GM13977 (cell line): ENCODE measurements around the gene KNOP1.

Experiments used
- DNase-seq: peaks from one replicate; pipeline ENCODE4 v3.0.0; 2012; ENCODE audit warnings: low spot score
- CTCF ChIP-seq: IDR thresholded peaks from 2 replicates; pipeline ENCODE4 v1.5.1; 2012; ENCODE audit warnings: mild to moderate bottlenecking, control low read depth; ENCODE audit not compliant: insufficient read depth; ENCODE audit errors: extremely low read depth, missing control alignments
- in situ Hi-C: fragments of 300-500 bp; cut with MboI; formaldehyde crosslinking; loops from one replicate; pipeline ENCODE4 v1.12.0; 2022; ENCODE audit warnings: low sequenced_read_pairs, low pct_unique_long_range_greater_than_20kb, mixed read lengths, inconsistent platforms; ENCODE audit not compliant: unreplicated experiment

KNOP1 gene

GRCh38 chr16:19713697-19714096 is 4.3 kb downstream of the KNOP1 start:
- no peak for TF ChIP-seq CTCF
- in situ Hi-C loops: no loop called here
- DNase-seq: no peak

GRCh38 chr16:19712418-19713058 is 5.5 kb downstream of the KNOP1 start:
- DNase-seq: no peak
- in situ Hi-C loops: no loop called here
- TF ChIP-seq CTCF: no peak

- in situ Hi-C loops: no loop called here
- no peak for DNase-seq
- TF ChIP-seq CTCF: no peak
Observed at GRCh38 chr16:19711643-19712042, 6.4 kb downstream of the KNOP1 start.

GRCh38 chr16:19710991-19711545 is 7.0 kb downstream of the KNOP1 start:
- in situ Hi-C loops: no loop called here
- no peak for TF ChIP-seq CTCF
- DNase-seq: no peak

- no peak for DNase-seq
- in situ Hi-C loops: no loop called here
Observed at GRCh38 chr16:19710191-19710908, 7.7 kb downstream of the KNOP1 start.

More at GRCh38 chr16:19710191-19710908, 7.7 kb downstream of the KNOP1 start:
- no peak for TF ChIP-seq CTCF
